HepG2 (cell line): ENCODE data around the gene TJAP1. TPM values are rescaled to one million over a fixed set of nuclear protein-coding genes. Genes with fewer than 3 reads are reported as not detected.

Source experiments
- DNMT3B ChIP-seq: conservative IDR thresholded peaks from 2 replicates; pipeline ENCODE4 v1.6.1; 2016; ENCODE audit warnings: missing biosample characterization, control low read depth
- DR1 ChIP-seq: sonication (generic); formaldehyde crosslinking; IDR thresholded peaks from 2 replicates; pipeline ENCODE4 v1.8.0; 2021; ENCODE audit warnings: mild to moderate bottlenecking, missing genetic modification reagents, inconsistent platforms
- FOXJ3 ChIP-seq: sonication (generic); formaldehyde crosslinking; IDR thresholded peaks from 2 replicates; pipeline ENCODE4 v1.4.0; 2020; ENCODE audit warnings: missing genetic modification reagents, mild to moderate bottlenecking, borderline replicate concordance
- ISX ChIP-seq: sonication (generic); formaldehyde crosslinking; conservative IDR thresholded peaks from 2 replicates; pipeline ENCODE4 v1.5.0; 2020; ENCODE audit warnings: missing genetic modification reagents
- MTF1 ChIP-seq: sonication (generic); formaldehyde crosslinking; IDR thresholded peaks from 2 replicates; pipeline ENCODE4 v1.5.0; 2020; ENCODE audit warnings: missing genetic modification reagents
- NFKB2 ChIP-seq: sonication (generic); formaldehyde crosslinking; IDR thresholded peaks from 2 replicates; pipeline ENCODE4 v1.4.0; 2020; ENCODE audit warnings: missing genetic modification reagents, borderline replicate concordance
- ONECUT2 ChIP-seq: sonication (generic); formaldehyde crosslinking; IDR thresholded peaks from 2 replicates; pipeline ENCODE4 v1.4.0; 2020; ENCODE audit warnings: missing genetic modification reagents
- SRSF9 ChIP-seq: fragments of 200-400 bp; formaldehyde crosslinking; IDR thresholded peaks from 2 replicates; pipeline ENCODE4 v1.6.1; 2018; ENCODE audit warnings: borderline replicate concordance, mild to moderate bottlenecking, low read depth, low read length; ENCODE audit not compliant: insufficient read depth, poor library complexity, severe bottlenecking
- ZMYM4 ChIP-seq: sonication (generic); formaldehyde crosslinking; IDR thresholded peaks from 2 replicates; pipeline ENCODE4 v1.8.1; 2023; ENCODE audit warnings: mild to moderate bottlenecking, missing genetic modification reagents
- ZNF335 ChIP-seq: sonication (generic); formaldehyde crosslinking; IDR thresholded peaks from 2 replicates; pipeline ENCODE4 v1.4.0; 2020; ENCODE audit warnings: missing genetic modification reagents
- ZNF468 ChIP-seq: sonication (generic); formaldehyde crosslinking; IDR thresholded peaks from 2 replicates; pipeline ENCODE4 v1.8.0; 2022; ENCODE audit warnings: mild to moderate bottlenecking, moderate library complexity, missing genetic modification reagents
- polyA plus RNA-seq, 8 experiments: library from polyadenylated mRNA; depleted of rRNA in 3 of 8; stranded (reverse) in 7 of 8; unstranded in 1 of 8; fragments of >200 nt; fragmentation: Illumina TruSeq in 4 of 8; extraction: Trizol in 4 of 8; gene quantifications; 2 replicates each; pipeline versions ENCODE4 v1.2.1 to v1.2.3, GENCODE V29; 2011 to 2016; ENCODE audit warnings: low read depth in 4 of 8, missing spikeins in 1 of 8, mixed read lengths in 1 of 8; ENCODE audit not compliant: insufficient read depth in 1 of 8
- total RNA-seq, 5 experiments: library from RNA; depleted of rRNA; stranded (reverse); fragments of >200 nt; fragmentation: Illumina TruSeq; extraction: Trizol; gene quantifications; 2 replicates each; pipeline ENCODE4 v1.2.3, GENCODE V29; 2016; ENCODE audit warnings: low read depth in 1 of 5
- TF ChIP-seq, protein P1 (sequence below), 2 experiments: fragments of 450-650 bp in 1 of 2; sonication (generic) in 1 of 2; formaldehyde crosslinking in 1 of 2; IDR thresholded peaks; 2 replicates each; pipeline versions ENCODE4 v1.6.1 to v1.8.0; 2016 to 2022; ENCODE audit warnings: antibody characterized with exemption in 1 of 2, mild to moderate bottlenecking in 1 of 2, missing genetic modification reagents in 1 of 2
- TF ChIP-seq, protein P2 (sequence below): sonication (generic); formaldehyde crosslinking; conservative IDR thresholded peaks from 2 replicates; pipeline ENCODE4 v1.5.0; 2020; ENCODE audit warnings: missing genetic modification reagents
- TF ChIP-seq, protein P3 (sequence below): sonication (generic); formaldehyde crosslinking; IDR thresholded peaks from 2 replicates; pipeline ENCODE4 v1.4.0; 2020; ENCODE audit warnings: missing genetic modification reagents, low read depth, mild to moderate bottlenecking, borderline replicate concordance
- TF ChIP-seq, protein P4 (sequence below): sonication (generic); formaldehyde crosslinking; IDR thresholded peaks from 2 replicates; pipeline ENCODE4 v1.5.1; 2020; ENCODE audit warnings: missing genetic modification reagents, mild to moderate bottlenecking, borderline replicate concordance

TJAP1 gene
- total and polyA plus RNA-seq, 2 of the 13 experiments (the other 11 are each of a cell fraction or from before 2014, with no cell fraction given) = 15.7 to 41.6 TPM

DNA sequence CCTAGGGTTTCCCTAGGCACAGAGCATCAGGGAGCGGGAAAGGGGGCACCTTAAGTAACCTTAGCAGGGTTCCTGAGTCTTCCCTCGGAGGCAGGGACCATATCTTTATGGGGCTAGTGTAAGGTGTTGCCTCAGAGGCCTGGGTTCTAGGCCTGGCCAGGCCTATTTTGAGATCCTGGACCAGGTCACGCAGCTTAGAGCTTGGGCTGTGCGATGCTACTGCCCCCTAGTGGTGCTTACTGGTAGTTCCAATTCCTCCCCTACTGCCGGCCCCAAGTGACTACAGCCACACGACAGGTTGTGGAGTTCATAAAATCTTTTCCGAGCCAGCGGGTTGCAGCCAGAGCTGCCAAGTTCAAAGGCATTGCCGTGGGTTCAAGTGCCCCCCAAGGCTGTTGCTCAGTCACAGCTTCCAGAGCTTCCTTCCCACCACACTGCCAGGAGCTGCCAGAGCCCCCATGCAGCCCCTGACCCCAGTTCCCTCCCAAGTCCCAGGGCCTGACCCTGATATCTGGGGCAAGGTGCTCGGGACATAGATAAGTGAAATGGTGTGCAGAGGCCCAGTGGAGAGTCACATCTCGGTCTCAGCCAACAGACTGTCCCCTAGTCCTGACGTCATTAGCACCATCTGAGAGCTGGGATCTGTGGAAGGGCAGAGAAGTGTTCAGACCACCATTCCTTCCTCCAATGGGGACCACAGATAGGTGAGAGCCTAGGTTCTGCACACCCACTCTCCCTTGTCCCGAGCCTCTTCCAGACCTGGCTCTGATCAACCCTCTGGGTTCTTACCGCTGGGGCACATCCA is 29.5 kb downstream of the TJAP1 start (continued):
- TF ChIP-seq, protein P1, sequence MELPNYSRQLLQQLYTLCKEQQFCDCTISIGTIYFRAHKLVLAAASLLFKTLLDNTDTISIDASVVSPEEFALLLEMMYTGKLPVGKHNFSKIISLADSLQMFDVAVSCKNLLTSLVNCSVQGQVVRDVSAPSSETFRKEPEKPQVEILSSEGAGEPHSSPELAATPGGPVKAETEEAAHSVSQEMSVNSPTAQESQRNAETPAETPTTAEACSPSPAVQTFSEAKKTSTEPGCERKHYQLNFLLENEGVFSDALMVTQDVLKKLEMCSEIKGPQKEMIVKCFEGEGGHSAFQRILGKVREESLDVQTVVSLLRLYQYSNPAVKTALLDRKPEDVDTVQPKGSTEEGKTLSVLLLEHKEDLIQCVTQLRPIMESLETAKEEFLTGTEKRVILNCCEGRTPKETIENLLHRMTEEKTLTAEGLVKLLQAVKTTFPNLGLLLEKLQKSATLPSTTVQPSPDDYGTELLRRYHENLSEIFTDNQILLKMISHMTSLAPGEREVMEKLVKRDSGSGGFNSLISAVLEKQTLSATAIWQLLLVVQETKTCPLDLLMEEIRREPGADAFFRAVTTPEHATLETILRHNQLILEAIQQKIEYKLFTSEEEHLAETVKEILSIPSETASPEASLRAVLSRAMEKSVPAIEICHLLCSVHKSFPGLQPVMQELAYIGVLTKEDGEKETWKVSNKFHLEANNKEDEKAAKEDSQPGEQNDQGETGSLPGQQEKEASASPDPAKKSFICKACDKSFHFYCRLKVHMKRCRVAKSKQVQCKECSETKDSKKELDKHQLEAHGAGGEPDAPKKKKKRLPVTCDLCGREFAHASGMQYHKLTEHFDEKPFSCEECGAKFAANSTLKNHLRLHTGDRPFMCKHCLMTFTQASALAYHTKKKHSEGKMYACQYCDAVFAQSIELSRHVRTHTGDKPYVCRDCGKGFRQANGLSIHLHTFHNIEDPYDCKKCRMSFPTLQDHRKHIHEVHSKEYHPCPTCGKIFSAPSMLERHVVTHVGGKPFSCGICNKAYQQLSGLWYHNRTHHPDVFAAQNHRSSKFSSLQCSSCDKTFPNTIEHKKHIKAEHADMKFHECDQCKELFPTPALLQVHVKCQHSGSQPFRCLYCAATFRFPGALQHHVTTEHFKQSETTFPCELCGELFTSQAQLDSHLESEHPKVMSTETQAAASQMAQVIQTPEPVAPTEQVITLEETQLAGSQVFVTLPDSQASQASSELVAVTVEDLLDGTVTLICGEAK (IDR thresholded peaks at IDR 0.05) = no peak
- TF ChIP-seq, protein P1 (CRISPR knock-in tag; IDR thresholded peaks at IDR 0.05) = no peak
- TF ChIP-seq ZNF468 (CRISPR knock-in tag) = no peak
- TF ChIP-seq NFKB2 (CRISPR knock-in tag) = peak; percentile 9; the same call in 1 of the 2 replicates
- no peak for TF ChIP-seq FOXJ3 (CRISPR knock-in tag)
- no peak for TF ChIP-seq DR1 (CRISPR knock-in tag)
- TF ChIP-seq, protein P2, sequence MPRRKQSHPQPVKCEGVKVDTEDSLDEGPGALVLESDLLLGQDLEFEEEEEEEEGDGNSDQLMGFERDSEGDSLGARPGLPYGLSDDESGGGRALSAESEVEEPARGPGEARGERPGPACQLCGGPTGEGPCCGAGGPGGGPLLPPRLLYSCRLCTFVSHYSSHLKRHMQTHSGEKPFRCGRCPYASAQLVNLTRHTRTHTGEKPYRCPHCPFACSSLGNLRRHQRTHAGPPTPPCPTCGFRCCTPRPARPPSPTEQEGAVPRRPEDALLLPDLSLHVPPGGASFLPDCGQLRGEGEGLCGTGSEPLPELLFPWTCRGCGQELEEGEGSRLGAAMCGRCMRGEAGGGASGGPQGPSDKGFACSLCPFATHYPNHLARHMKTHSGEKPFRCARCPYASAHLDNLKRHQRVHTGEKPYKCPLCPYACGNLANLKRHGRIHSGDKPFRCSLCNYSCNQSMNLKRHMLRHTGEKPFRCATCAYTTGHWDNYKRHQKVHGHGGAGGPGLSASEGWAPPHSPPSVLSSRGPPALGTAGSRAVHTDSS (CRISPR knock-in tag) = no peak
- no peak for TF ChIP-seq SRSF9
- TF ChIP-seq, protein P3, sequence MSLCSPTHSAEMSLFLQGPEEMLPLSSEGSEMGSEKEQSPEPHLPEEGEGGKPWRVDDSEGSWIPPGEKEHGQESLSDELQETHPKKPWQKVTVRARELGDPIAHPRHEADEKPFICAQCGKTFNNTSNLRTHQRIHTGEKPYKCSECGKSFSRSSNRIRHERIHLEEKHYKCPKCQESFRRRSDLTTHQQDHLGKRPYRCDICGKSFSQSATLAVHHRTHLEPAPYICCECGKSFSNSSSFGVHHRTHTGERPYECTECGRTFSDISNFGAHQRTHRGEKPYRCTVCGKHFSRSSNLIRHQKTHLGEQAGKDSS (CRISPR knock-in tag) = peak; percentile 52; the same call in 1 of the 2 replicates
- TF ChIP-seq ZNF335 = no peak
- TF ChIP-seq, protein P4, sequence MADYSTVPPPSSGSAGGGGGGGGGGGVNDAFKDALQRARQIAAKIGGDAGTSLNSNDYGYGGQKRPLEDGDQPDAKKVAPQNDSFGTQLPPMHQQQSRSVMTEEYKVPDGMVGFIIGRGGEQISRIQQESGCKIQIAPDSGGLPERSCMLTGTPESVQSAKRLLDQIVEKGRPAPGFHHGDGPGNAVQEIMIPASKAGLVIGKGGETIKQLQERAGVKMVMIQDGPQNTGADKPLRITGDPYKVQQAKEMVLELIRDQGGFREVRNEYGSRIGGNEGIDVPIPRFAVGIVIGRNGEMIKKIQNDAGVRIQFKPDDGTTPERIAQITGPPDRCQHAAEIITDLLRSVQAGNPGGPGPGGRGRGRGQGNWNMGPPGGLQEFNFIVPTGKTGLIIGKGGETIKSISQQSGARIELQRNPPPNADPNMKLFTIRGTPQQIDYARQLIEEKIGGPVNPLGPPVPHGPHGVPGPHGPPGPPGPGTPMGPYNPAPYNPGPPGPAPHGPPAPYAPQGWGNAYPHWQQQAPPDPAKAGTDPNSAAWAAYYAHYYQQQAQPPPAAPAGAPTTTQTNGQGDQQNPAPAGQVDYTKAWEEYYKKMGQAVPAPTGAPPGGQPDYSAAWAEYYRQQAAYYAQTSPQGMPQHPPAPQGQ = 0 out of 2 replicates have a peak, but pooled peaks have one; percentile 33
- no peak for TF ChIP-seq MTF1 (CRISPR knock-in tag)
- no peak for TF ChIP-seq ISX (CRISPR knock-in tag)
- TF ChIP-seq ZMYM4 = no peak
- TF ChIP-seq ONECUT2 (CRISPR knock-in tag) = no peak
- no peak for TF ChIP-seq DNMT3B (CRISPR knock-in tag)
